ENCODE results near the gene PDSS2. TPM values are rescaled to one million over a fixed set of nuclear protein-coding genes. Genes with fewer than 3 reads are reported as not detected.

PDSS2 gene
- polyA plus RNA-seq, 1 donor from 2014 or later = 4.6 TPM

GRCh38 chr6:107334026-107334425, 125.3 kb downstream of the PDSS2 start:
- Histone ChIP-seq H4K20me1 (ENCODE audit: insufficient read depth) (no peaks in the 10 kb centered on the region), H3K9me2 (ENCODE audit: insufficient read depth, low read length) (no peaks in the 10 kb centered on the region)

GRCh38 chr6:107333491-107333890, 125.9 kb downstream of the PDSS2 start:
- Histone ChIP-seq H2AFZ (ENCODE audit: low read depth, low read length) (no peak overlapping the region), H3K4me2 (ENCODE audit: low read length) (no peak overlapping the region), H3K36me3 (ENCODE audit: insufficient read depth, low read length) (no peaks in the 10 kb centered on the region), H3K27me3 (ENCODE audit: insufficient read depth, low read depth, low read length) (no peaks in the 10 kb centered on the region), H3K79me2 (replicated peaks; ENCODE audit: insufficient read depth, low read length) (no peaks in the 10 kb centered on the region), H4K20me1 (ENCODE audit: insufficient read depth) (no peaks in the 10 kb centered on the region), H3K9ac (ENCODE audit: low read length) (no peak overlapping the region), H3K27ac (ENCODE audit: low read length) (no peak overlapping the region), H3K4me3 (ENCODE audit: low read length) (no peak overlapping the region), H3K9me3 (ENCODE audit: low read length) (no peaks in the 10 kb centered on the region), H3K9me2 (ENCODE audit: insufficient read depth, low read length) (no peaks in the 10 kb centered on the region), H3F3A (ENCODE audit: insufficient read depth, low read length, poor library complexity, severe bottlenecking) (no peaks in the 10 kb centered on the region)
- no peak for TF ChIP-seq REST (IDR thresholded peaks at IDR 0.05; ENCODE audit: borderline replicate concordance)
- no peak for TF ChIP-seq EZH2 (IDR thresholded peaks at IDR 0.05; ENCODE audit: borderline replicate concordance, insufficient read depth, low read length, poor library complexity, severe bottlenecking)
- TF ChIP-seq RAD21 (conservative IDR thresholded peaks at IDR 0.05) = no peak
- no peak for TF ChIP-seq EP300 (conservative IDR thresholded peaks at IDR 0.05; ENCODE audit: poor library complexity, severe bottlenecking)
- no peak for TF ChIP-seq TAF1 (IDR thresholded peaks at IDR 0.05; ENCODE audit: low read depth)
- TF ChIP-seq POLR2AphosphoS5 (IDR thresholded peaks at IDR 0.05) = no peak
- no peak for TF ChIP-seq CTCF (IDR thresholded peaks at IDR 0.05; ENCODE audit: poor library complexity, severe bottlenecking)
- no peak for TF ChIP-seq MXI1 (conservative IDR thresholded peaks at IDR 0.05; ENCODE audit: poor library complexity, severe bottlenecking)
- no peak for TF ChIP-seq SMC3 (conservative IDR thresholded peaks at IDR 0.05; ENCODE audit: poor library complexity)

More at GRCh38 chr6:107334026-107334425, 125.3 kb downstream of the PDSS2 start:
- no peaks in the 10 kb centered on the region for H3K36me3 ChIP-seq (ENCODE audit: insufficient read depth, low read length)
- H3K4me3 ChIP-seq (ENCODE audit: low read length) = no peak overlapping the region
- no peaks in the 10 kb centered on the region for H3K79me2 ChIP-seq (replicated peaks; ENCODE audit: insufficient read depth, low read length)
- no peaks in the 10 kb centered on the region for H3F3A ChIP-seq (ENCODE audit: insufficient read depth, low read length, poor library complexity, severe bottlenecking)
- no peaks in the 10 kb centered on the region for H3K9me3 ChIP-seq (ENCODE audit: low read length)
- H2AFZ ChIP-seq (ENCODE audit: low read depth, low read length) = no peak overlapping the region
- no peaks in the 10 kb centered on the region for H3K27me3 ChIP-seq (ENCODE audit: insufficient read depth, low read depth, low read length)
- H3K9ac ChIP-seq (ENCODE audit: low read length) = no peak overlapping the region
- H3K27ac ChIP-seq (ENCODE audit: low read length) = no peak overlapping the region
- TF ChIP-seq POLR2AphosphoS5 (IDR thresholded peaks at IDR 0.05) (no peak), REST (IDR thresholded peaks at IDR 0.05; ENCODE audit: borderline replicate concordance) (no peak), EZH2 (IDR thresholded peaks at IDR 0.05; ENCODE audit: borderline replicate concordance, insufficient read depth, low read length, poor library complexity, severe bottlenecking) (no peak), MXI1 (conservative IDR thresholded peaks at IDR 0.05; ENCODE audit: poor library complexity, severe bottlenecking) (no peak)
- H3K4me2 ChIP-seq (ENCODE audit: low read length) = no peak overlapping the region
